Endodermal cell (in vitro differentiated cells): Measurements from ENCODE around the gene TPSD1. TPM values are rescaled to one million over a fixed set of nuclear protein-coding genes. Genes with fewer than 3 reads are reported as not detected.

Source experiments
- DNase-seq: peaks from one replicate; pipeline ENCODE4 v3.0.0-alpha.2; 2017
- H3K27ac ChIP-seq: 2 replicates; pipeline ENCODE4 v1.5.1; 2013; ENCODE audit warnings: mild to moderate bottlenecking, low read depth, low read length, moderate library complexity
- H3K27me3 ChIP-seq: 2 replicates; pipeline ENCODE4 v1.6.1; 2013; ENCODE audit warnings: mild to moderate bottlenecking, low read length, moderate library complexity; ENCODE audit not compliant: insufficient read depth, control insufficient read depth, poor library complexity, severe bottlenecking
- H3K36me3 ChIP-seq: 2 replicates; pipeline ENCODE4 v1.7.0; 2013; ENCODE audit warnings: mild to moderate bottlenecking, low read length, moderate library complexity; ENCODE audit not compliant: control insufficient read depth, insufficient read depth
- H3K4me1 ChIP-seq: one replicate; pipeline ENCODE4 v1.7.0; 2013; ENCODE audit warnings: low read length; ENCODE audit not compliant: control insufficient read depth, insufficient read depth
- H3K4me3 ChIP-seq: 2 replicates; pipeline ENCODE4 v1.5.1; 2013; ENCODE audit warnings: mild to moderate bottlenecking, low read length, moderate library complexity
- H3K9ac ChIP-seq: 2 replicates; pipeline ENCODE4 v1.6.1; 2013; ENCODE audit warnings: mild to moderate bottlenecking, low read length, moderate library complexity; ENCODE audit not compliant: poor library complexity, severe bottlenecking; ENCODE audit errors: extremely low read depth
- H3K9me3 ChIP-seq: 2 replicates; pipeline ENCODE4 v1.6.1; 2013; ENCODE audit warnings: mild to moderate bottlenecking, low read length, moderate library complexity; ENCODE audit not compliant: control insufficient read depth
- H3K27ac Mint-ChIP-seq: 2 replicates; pipeline ENCODE4 v1.8.0; 2020; ENCODE audit warnings: mixed read lengths
- H3K27me3 Mint-ChIP-seq: 2 replicates; pipeline ENCODE4 v1.8.0; 2021; ENCODE audit warnings: mild to moderate bottlenecking, mixed read lengths; ENCODE audit not compliant: insufficient read depth
- H3K36me3 Mint-ChIP-seq: 2 replicates; pipeline ENCODE4 v1.8.0; 2020; ENCODE audit warnings: low read depth, mixed read lengths
- H3K4me1 Mint-ChIP-seq: 2 replicates; pipeline ENCODE4 v1.8.0; 2020; ENCODE audit warnings: mixed read lengths
- H3K4me3 Mint-ChIP-seq: 2 replicates; pipeline ENCODE4 v1.8.0; 2020; ENCODE audit warnings: mild to moderate bottlenecking, moderate library complexity, mixed read lengths
- H3K9me3 Mint-ChIP-seq: 2 replicates; pipeline ENCODE4 v1.8.0; 2020; ENCODE audit warnings: mild to moderate bottlenecking, mixed read lengths
- WGBS, 2 experiments: methylation state at CpG; one replicate each; pipeline versions ENCODE4 v1.1.5 to v1.1.7; 2013; ENCODE audit warnings: missing lambda C conversion rate in 2 of 2, mixed read lengths in 1 of 2; ENCODE audit not compliant: insufficient coverage in 1 of 2, insufficient read length in 1 of 2; 5-methylcytosine and 5-hydroxymethylcytosine counted together
- total RNA-seq, 2 donors: library from RNA; stranded (reverse); fragmentation: NEBNext Ultra II Directional in 1 of 2; extraction: Animal tissue kit (Norgen Biotek cat#: 25700) in 1 of 2; gene quantifications; 2 replicates in 1 of 2; 3 replicates in 1 of 2; pipeline ENCODE4 v1.2.1, GENCODE V29; 2021
- TF ChIP-seq, protein P1 (sequence below): fragments of 200-600 bp; sonication (generic); conservative IDR thresholded peaks from 2 replicates; pipeline ENCODE4 v1.5.0; 2021; ENCODE audit warnings: antibody characterized with exemption, mild to moderate bottlenecking

Gene TPSD1
- total RNA-seq, 2 donors from 2014 or later, result not detected

DNA sequence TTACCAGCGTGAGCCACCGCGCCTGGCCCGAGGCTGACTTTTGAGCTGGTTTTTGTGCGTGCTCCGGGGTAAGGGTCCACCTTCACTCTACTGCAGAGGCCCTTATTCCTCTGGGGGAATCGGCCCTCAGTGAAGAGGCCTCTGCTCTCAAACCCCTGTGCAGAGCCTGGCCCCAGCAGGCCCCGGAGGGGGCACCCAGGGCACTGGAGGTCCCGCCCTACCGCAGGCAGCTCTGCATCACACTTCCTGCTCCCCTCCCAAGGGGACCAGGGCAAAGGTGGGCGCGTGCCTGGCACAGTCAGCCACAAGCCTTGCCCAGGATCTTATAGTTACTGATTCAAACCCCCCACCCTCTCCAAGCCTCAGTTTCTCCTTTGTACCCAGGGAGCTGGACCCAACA is 50.0 kb downstream of the TPSD1 start:
- TF ChIP-seq, protein P1, sequence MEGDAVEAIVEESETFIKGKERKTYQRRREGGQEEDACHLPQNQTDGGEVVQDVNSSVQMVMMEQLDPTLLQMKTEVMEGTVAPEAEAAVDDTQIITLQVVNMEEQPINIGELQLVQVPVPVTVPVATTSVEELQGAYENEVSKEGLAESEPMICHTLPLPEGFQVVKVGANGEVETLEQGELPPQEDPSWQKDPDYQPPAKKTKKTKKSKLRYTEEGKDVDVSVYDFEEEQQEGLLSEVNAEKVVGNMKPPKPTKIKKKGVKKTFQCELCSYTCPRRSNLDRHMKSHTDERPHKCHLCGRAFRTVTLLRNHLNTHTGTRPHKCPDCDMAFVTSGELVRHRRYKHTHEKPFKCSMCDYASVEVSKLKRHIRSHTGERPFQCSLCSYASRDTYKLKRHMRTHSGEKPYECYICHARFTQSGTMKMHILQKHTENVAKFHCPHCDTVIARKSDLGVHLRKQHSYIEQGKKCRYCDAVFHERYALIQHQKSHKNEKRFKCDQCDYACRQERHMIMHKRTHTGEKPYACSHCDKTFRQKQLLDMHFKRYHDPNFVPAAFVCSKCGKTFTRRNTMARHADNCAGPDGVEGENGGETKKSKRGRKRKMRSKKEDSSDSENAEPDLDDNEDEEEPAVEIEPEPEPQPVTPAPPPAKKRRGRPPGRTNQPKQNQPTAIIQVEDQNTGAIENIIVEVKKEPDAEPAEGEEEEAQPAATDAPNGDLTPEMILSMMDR, result no peak
- DNase-seq, result no peak
- Histone ChIP-seq H3K9ac (no peak overlapping the region), H3K9me3 (no peaks in the 10 kb centered on the region), H3K27me3 (no peaks in the 10 kb centered on the region), H3K4me3 (no peak overlapping the region), H3K27ac (no peak overlapping the region), H3K4me1 (no peaks in the 10 kb centered on the region), H3K36me3 (no peaks in the 10 kb centered on the region)
- 91 to 100% methylated on average over 3 to 12 of the region's 12 CpGs for WGBS, 2 experiments
- Mint-ChIP-seq H3K27ac (no peak overlapping the region), H3K9me3 (no peaks in the 10 kb centered on the region), H3K4me1 (peaks cover 7% of the 10 kb centered on the region), H3K4me3 (no peak overlapping the region), H3K27me3 (no peaks in the 10 kb centered on the region), H3K36me3 (no peaks in the 10 kb centered on the region)

DNA sequence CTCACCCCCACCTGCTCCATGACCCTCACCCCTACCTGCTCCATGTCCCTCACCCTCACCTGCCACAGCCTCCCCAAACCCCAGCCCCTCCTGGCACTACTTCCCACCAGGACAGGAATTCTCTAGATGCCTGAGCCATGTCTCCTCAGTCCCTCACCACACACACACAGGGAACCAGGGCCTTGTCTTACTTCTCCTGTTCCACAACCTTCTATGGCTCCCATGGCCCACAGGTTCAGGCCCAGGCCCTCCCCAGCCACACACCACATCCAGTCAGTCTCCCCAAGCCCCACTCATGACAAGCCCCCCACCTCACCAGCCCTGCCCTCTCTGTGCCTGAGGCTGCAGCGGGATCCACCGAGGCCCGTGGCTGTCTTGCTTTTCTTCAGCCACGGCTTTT is 50.5 kb downstream of the TPSD1 start:
- no peaks in the 10 kb centered on the region for H3K36me3 Mint-ChIP-seq
- H3K9me3 Mint-ChIP-seq, result no peaks in the 10 kb centered on the region
- H3K4me3 ChIP-seq, result no peak overlapping the region
- no peaks in the 10 kb centered on the region for H3K36me3 ChIP-seq
- peaks cover 12% of the 10 kb centered on the region for H3K4me1 Mint-ChIP-seq
- WGBS, 2 experiments, result 69 to 100% methylated on average over 1 to 4 of the region's 4 CpGs
- TF ChIP-seq, protein P1, result no peak
- no peaks in the 10 kb centered on the region for H3K9me3 ChIP-seq
- DNase-seq, result no peak
- H3K9ac ChIP-seq, result no peak overlapping the region
- no peak overlapping the region for H3K4me3 Mint-ChIP-seq
- H3K27me3 ChIP-seq, result no peaks in the 10 kb centered on the region
- no peak overlapping the region for H3K27ac Mint-ChIP-seq
- no peak overlapping the region for H3K27ac ChIP-seq
- no peaks in the 10 kb centered on the region for H3K27me3 Mint-ChIP-seq
- H3K4me1 ChIP-seq, result no peaks in the 10 kb centered on the region

DNA sequence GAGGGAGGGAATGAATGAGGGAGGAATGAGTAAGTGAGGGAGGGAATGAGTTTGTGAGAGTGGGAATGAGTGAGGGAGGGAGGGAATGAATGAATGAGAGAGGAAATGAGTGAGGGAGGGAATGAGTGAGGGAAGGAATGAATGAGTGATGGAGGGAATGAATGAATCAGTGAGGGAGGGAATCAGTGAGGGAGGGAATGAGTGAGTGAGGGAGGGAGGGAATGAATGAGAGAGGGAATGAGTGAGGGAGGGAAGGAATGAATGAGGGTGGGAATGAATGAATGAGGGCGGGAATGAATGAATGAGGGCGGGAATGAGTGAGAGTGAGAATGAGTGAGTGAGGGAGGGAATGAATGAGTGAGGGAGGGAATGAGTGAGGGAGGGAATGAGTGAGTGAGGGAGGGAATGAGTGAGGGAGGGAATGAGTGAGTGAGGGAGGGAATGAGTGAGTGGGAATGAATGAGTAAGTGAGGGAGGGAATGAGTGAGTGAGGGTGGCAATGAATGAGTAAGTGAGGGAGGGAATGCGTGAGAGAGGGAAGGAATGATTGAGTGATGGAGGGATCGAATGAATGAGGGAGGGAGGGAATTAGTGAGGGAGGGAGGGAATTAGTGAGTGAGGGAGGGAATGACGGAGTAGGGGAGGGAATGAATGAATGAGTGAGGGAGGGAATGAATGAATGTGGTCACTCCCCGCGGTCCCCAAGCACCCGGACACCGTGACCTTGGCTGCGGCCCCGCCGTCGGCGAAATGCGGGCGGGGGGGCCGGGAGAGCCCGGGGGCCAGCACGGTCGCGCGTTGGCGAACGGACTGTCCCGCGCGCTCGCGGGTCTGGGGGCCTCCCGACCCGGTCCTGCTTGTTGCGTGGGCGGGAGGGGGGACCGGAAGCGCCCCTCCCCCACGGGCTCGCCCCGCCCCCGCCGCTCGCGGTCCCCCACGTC is 52.4 kb downstream of the TPSD1 start:
- Histone ChIP-seq H3K9me3 (no peaks in the 10 kb centered on the region), H3K36me3 (peaks cover 11% of the 10 kb centered on the region), H3K27ac (peak overlapping the region; percentile 100), H3K4me1 (no peaks in the 10 kb centered on the region), H3K27me3 (no peaks in the 10 kb centered on the region), H3K9ac (peak overlapping the region; percentile 100), H3K4me3 (peak overlapping the region; percentile 77)
- Mint-ChIP-seq H3K4me3 (peak overlapping the region; percentile 88), H3K4me1 (peaks cover 11% of the 10 kb centered on the region), H3K27me3 (no peaks in the 10 kb centered on the region), H3K36me3 (peaks cover 8% of the 10 kb centered on the region), H3K27ac (no peak overlapping the region), H3K9me3 (no peaks in the 10 kb centered on the region)
- 5 to 67% methylated on average over 3 to 40 of the region's 43 CpGs for WGBS, 2 experiments
- DNase-seq, result no peak
- TF ChIP-seq, protein P1, result no peak

Other genes with a start within 250 kb of the TPSD1 start
- 1 to 10 TPM in 1 of 2 donors, under 1 TPM in 1; 0.64 to 1.3 TPM for gene SSTR5, start 183.3 kb upstream of the TPSD1 start, total RNA-seq
- under 1 TPM; 0.15 to 0.20 TPM for gene C1QTNF8, start 159.8 kb upstream of the TPSD1 start, total RNA-seq
- gene CACNA1H, start 103.0 kb upstream of the TPSD1 start, total RNA-seq, result 10 to 100 TPM; 31.6 to 45.0 TPM
- gene TPSG1, start 30.8 kb upstream of the TPSD1 start, total RNA-seq, result not detected
- gene TPSB2, start 25.9 kb upstream of the TPSD1 start, total RNA-seq, result not detected
- not detected for gene TPSAB1, start 15.4 kb upstream of the TPSD1 start, total RNA-seq
- 100 to 1,000 TPM; 250 to 294 TPM for gene UBE2I, start 53.6 kb downstream of the TPSD1 start, total RNA-seq
- 10 to 100 TPM; 25.0 to 43.5 TPM for gene BAIAP3, start 77.6 kb downstream of the TPSD1 start, total RNA-seq
- gene TSR3, start 95.8 kb downstream of the TPSD1 start, total RNA-seq, result 10 to 100 TPM; 64.9 to 67.4 TPM
- gene GNPTG, start 95.9 kb downstream of the TPSD1 start, total RNA-seq, result 10 to 100 TPM; 34.0 to 38.4 TPM
- 10 to 100 TPM; 46.4 to 48.3 TPM for gene UNKL, start 158.6 kb downstream of the TPSD1 start, total RNA-seq
- 10 to 100 TPM in 1 of 2 donors, 1 to 10 TPM in 1; 9.2 to 10.9 TPM for gene UQCC4, start 164.7 kb downstream of the TPSD1 start, total RNA-seq
- under 1 TPM; 0.51 to 0.79 TPM for gene PERCC1, start 175.0 kb downstream of the TPSD1 start, total RNA-seq
- gene CCDC154, start 188.5 kb downstream of the TPSD1 start, total RNA-seq, result 1 to 10 TPM; 1.9 to 2.2 TPM
- gene CLCN7, start 219.0 kb downstream of the TPSD1 start, total RNA-seq, result 10 to 100 TPM; 94.4 to 96.7 TPM
- not detected for gene PTX4, start 232.9 kb downstream of the TPSD1 start, total RNA-seq
- 10 to 100 TPM; 85.0 to 91.7 TPM for gene TELO2, start 237.3 kb downstream of the TPSD1 start, total RNA-seq